Renal cortex interstitium (tissue), 11 donors: ENCODE data around the gene CHST6. TPM values are rescaled to one million over a fixed set of nuclear protein-coding genes. Genes with fewer than 3 reads are reported as not detected.
"Not testable (repeated sequence)": the region's sequence is repeated elsewhere in the genome, so short reads cannot be mapped to it uniquely, and the experiment has no call there.

Experiments used
- DNase-seq, 11 donors: peaks; one replicate each; pipeline ENCODE4 v3.0.0-alpha.2; 2013; ENCODE audit warnings: low read depth in 9 of 11, low spot score in 4 of 11; ENCODE audit errors: extremely low read depth in 1 of 11
- polyA plus RNA-seq, 3 donors: library from polyadenylated mRNA; unstranded; fragments of 120-200 nt; gene quantifications; one replicate each; pipeline ENCODE4 v1.2.1, GENCODE V29; 2013; ENCODE audit not compliant: insufficient read length in 3 of 3

The CHST6 gene
- polyA plus RNA-seq, 3 donors = 0.65 to 1.1 (median 0.81) TPM

- DNase-seq = no peak
Measured at GRCh38 chr16:75458029-75458428, 37.2 kb downstream of the CHST6 start.

- no peak for DNase-seq
Measured at GRCh38 chr16:75457485-75458021, 37.7 kb downstream of the CHST6 start.

DNA sequence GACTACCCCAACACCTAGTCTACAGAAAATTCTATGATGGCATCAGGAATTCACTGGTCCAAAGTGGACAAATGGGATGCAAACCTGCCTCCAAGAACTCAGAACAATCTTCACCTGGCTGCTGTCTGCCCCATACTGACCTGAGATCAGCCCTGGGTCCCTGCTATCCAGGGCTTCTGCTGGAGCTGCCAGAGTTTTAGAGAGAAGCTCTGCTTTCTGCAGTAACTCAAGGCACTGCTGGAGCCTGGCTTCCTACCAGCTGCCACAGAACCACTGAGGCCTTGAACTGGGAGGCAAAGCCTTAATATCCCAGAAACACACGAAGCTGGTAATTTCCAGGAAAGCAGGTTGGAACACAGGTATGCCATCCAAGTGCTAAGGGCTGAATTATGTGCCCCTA, 38.3 kb downstream of the CHST6 start:
- no peak for DNase-seq

DNA sequence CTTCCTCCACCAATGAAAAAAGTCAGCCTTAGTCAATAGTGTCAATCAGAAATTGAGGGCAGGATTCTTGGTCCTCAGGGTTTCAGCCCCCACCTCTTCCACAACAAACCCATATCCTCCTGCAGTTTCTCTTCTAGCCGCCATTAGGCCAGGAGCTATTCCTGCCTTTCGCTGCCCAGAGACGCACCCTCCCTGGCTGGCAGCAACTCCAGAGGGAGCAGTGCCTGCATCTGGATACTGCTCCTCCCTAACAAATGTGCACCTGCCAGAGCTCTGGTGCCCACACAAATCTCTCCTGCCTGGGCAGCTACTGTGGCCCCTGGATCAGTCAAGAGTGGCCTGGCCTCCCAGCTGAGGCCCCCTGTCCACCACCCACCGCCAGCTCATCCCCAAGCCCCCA, 38.8 kb downstream of the CHST6 start:
- not testable (repeated sequence) for DNase-seq

GRCh38 chr16:75455677-75456076, 39.6 kb downstream of the CHST6 start:
- no peak for DNase-seq

DNA sequence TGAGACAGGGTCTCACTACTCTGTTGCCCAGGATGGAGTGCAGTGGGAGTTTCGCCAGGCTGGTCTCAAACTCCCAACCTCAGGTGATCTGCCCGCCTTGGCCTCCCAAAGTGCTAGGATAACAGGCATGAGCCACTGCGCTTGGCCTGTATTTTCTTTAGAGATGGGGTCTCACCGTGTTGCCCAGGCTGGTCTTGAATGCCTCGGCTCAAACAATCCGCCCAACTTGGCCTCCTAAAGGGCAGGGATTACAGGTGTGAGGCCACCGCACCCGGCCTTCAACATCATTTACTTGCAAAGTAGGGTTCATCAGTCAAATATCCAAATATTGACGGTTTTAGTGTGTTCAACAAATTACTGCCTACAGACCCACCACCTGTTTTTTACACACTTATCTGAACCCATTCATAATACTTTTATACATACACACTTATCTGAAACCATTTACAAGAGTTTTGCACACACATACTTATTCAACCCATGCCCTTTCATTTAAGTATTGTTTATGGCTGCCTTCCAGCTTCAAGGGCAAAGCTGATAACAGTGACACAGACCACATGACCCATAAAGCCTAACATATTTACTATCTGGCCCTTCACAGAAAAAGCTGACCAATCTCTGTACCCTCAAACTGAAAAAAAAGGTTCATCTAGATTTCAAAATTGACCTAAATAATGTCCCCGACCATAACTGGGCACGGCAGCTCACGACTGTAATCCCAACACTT, 42.6 kb downstream of the CHST6 start:
- DNase-seq = no peak

DNA sequence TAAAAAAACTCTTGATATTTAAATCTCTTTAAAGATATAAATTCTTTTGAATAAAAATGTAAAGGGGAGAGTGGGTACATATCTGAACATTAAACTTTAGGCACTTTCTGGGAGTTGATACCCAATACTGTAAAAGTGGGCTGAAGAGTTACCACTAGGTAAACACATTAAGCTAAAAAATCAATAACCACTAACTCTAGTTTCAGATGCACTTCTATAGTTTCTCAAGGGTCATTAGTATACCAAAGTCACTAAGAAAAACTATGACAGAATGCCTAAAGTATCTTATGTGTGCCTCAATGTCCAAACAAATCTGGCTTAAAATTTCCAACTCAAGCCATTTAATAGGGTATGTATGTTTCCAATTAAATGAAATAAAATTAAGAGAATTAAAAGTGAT, 48.8 kb downstream of the CHST6 start:
- no peak for DNase-seq

DNA sequence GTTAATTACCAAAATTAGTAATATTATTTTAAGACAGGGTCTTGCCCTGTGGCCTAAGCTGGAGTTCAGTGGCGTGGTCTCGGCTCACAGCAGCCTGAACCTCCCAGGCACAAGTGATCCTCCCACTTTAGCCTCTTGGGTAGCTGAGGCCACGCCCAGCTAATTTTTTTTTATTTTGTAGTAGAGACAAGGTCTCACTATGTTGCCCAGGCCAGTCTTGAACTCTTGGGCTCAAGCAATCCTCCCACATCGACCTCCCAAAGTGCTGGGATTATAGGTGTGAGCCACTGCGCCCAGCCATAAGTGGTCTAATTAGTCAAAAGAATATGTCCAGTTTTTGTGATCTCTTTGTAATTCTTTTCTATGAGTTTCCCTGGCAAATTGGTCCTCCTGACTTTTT, 49.9 kb downstream of the CHST6 start:
- DNase-seq = no peak

DNA sequence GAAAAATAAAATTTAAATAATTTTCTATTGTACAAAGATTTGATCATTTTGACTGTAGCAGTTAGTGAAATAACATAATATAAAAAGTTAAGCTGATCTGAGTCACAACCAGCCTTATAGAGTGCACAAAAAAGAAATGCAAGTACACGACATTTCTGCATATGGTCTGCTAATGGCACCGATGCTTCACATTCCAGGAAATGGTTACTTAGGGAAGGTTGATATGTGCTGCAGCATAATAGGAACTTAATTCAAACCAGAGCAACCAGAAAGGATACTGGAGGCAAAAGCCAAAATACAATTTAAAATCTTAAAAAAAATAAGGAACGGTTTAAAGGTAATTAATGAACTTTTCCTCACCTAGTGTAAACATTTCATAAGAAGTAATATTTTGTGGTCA, 51.9 kb downstream of the CHST6 start:
- no peak for DNase-seq

GRCh38 chr16:75433732-75434413, 61.4 kb downstream of the CHST6 start:
- peak; percentile 69 to 91 (median 84) for DNase-seq

GRCh38 chr16:75432828-75433731, 62.2 kb downstream of the CHST6 start, which contains the start of gene CFDP1:
Gene CFDP1 (minus strand): TSS chr16:75433503. CDS start chr16:75433352, 151 bp downstream.
- DNase-seq = peak in 10 of 11 donors; percentile 84 to 96 (median 94)

DNA sequence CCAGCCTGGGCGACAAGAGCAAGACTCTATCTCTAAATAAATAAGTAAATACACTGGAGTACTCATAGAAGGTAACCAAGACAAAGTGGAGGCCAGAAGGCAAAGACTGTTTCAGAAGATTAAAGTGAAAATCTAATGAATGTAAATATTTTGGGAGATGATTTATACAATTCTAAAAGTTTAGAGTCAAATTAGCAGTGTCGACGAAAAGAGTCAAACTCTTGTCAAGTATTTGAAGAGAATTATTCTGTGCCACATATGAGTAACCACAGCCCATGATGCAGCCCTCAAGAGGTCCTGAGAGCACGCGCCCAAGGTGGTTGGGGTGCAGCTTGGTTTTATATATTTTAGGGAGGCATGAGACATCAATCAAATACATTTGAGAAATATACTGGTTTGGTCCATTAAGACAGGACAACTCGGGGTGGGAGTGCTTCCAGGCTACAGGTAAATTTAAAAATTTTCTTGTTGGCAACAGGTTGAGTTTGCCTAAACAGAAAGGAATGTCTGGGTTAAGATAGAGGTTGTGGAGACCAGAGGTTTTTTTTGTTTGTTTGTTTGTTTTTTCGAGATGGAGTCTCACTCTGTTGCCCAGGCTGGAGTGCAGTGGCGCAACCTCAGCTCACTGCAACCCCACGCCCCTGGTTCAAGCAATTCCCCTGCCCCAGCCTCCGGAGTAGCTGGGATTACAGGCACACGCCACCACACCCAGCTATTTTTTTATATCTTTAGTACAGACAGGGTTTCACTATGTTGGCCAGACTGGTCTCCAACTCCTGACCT, 65.4 kb downstream of the CHST6 start:
- no peak for DNase-seq

GRCh38 chr16:75426524-75426923, 68.7 kb downstream of the CHST6 start:
- not testable (repeated sequence) for DNase-seq

- DNase-seq = peak in 4 of 11 donors; percentile 8 to 65 (median 23)
Measured at GRCh38 chr16:75424105-75424762, 71.0 kb downstream of the CHST6 start.

DNA sequence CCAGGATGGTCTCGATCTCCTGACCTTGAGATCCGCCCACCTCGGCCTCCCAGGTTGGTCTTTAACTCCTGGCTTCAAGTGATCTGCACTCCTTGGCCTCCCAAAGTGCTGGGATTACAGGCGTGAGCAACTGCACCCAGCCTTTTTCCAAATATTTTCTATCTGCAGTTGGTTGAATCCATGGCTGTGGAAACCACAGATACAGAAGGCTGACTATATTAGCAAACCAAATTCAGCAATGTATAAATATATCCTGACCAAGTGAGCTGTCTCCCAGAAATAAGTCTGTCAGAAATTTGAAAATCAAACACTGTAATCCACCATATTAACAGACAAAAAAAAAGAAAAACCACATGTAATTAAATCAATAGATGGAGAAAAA, 71.5 kb downstream of the CHST6 start:
- DNase-seq = no peak
